Neutrophil (primary cell): ENCODE results near the gene HS3ST4.

ENCODE experiments used
- H3K27ac ChIP-seq: fragments of 200-600 bp; sonication (generic); 2 replicates; pipeline ENCODE4 v1.5.1; 2016; ENCODE audit warnings: mild to moderate bottlenecking, moderate library complexity
- H3K27me3 ChIP-seq: fragments of 200-600 bp; sonication (generic); 2 replicates; pipeline ENCODE4 v1.6.0; 2016; ENCODE audit warnings: mild to moderate bottlenecking
- H3K36me3 ChIP-seq: fragments of 200-600 bp; sonication (generic); 2 replicates; pipeline ENCODE4 v1.5.1; 2017
- H3K4me1 ChIP-seq, 2 experiments: fragments of 200-600 bp in 1 of 2; sonication (generic) in 1 of 2; 1 replicate in 1 of 2; 2 replicates in 1 of 2; pipeline versions ENCODE4 v1.5.1 to v1.6.1; 2013 to 2016; ENCODE audit warnings: low read depth in 1 of 2, low read length in 1 of 2, mild to moderate bottlenecking in 1 of 2, moderate library complexity in 1 of 2; ENCODE audit not compliant: control insufficient read depth in 1 of 2, insufficient read depth in 1 of 2
- H3K4me3 ChIP-seq, 2 experiments: fragments of 200-600 bp in 1 of 2; sonication (generic) in 1 of 2; 1 replicate in 1 of 2; 2 replicates in 1 of 2; pipeline ENCODE4 v1.5.1; 2013 to 2016; ENCODE audit warnings: low read depth in 1 of 2, low read length in 1 of 2, mild to moderate bottlenecking in 1 of 2, moderate library complexity in 1 of 2
- H3K9me3 ChIP-seq: fragments of 200-600 bp; sonication (generic); 2 replicates; pipeline ENCODE4 v1.5.1; 2016
- TF ChIP-seq, protein P1 (sequence below): fragments of 200-600 bp; sonication (generic); IDR thresholded peaks from 2 replicates; pipeline ENCODE4 v1.5.1; 2016; ENCODE audit warnings: antibody characterized with exemption

HS3ST4 gene

DNA sequence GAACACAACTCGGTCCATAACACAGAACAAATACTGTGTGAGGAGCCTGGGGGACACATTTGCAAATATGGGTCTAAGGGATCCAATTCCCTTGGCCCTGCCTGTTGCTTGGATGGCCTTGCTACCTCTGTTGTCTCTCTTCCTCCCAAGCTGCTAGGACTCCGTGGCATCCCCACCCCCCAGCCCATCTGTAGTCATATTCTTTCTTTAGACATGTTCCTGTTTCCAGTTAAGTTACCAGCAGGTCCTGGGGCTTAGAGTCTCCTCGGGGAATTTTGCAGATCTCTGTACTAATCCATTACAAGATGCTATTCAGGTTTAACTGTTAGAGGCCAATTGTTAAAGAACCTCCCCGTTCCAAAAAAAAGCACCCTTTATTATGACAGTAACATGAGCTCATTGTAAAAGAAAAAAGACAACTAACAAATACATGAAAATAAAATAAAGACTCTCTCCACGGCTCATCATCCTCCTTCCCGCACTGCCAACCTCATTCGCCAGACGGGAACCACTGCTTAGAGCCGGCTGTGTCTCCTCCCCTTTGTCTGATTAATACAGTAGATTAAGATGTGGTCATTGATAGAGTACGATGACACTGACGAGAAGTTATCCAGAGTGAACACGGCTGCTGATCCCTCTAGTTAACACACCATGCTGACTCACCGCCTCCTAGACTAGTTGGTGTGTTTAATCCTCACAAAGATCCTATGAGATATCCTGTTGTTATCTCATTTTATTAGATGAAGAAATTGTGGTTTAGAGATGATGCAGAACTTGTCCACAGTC lies 22.2 kb downstream of the HS3ST4 start:
- H3K27me3 ChIP-seq: peaks cover 17% of the 10 kb centered on the region
- no peaks in the 10 kb centered on the region for H3K36me3 ChIP-seq
- no peaks in the 10 kb centered on the region for H3K4me1 ChIP-seq
- no peak overlapping the region for H3K27ac ChIP-seq
- H3K4me3 ChIP-seq: no peak overlapping the region
- TF ChIP-seq, protein P1, sequence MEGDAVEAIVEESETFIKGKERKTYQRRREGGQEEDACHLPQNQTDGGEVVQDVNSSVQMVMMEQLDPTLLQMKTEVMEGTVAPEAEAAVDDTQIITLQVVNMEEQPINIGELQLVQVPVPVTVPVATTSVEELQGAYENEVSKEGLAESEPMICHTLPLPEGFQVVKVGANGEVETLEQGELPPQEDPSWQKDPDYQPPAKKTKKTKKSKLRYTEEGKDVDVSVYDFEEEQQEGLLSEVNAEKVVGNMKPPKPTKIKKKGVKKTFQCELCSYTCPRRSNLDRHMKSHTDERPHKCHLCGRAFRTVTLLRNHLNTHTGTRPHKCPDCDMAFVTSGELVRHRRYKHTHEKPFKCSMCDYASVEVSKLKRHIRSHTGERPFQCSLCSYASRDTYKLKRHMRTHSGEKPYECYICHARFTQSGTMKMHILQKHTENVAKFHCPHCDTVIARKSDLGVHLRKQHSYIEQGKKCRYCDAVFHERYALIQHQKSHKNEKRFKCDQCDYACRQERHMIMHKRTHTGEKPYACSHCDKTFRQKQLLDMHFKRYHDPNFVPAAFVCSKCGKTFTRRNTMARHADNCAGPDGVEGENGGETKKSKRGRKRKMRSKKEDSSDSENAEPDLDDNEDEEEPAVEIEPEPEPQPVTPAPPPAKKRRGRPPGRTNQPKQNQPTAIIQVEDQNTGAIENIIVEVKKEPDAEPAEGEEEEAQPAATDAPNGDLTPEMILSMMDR: no peak
- no peaks in the 10 kb centered on the region for H3K9me3 ChIP-seq

DNA sequence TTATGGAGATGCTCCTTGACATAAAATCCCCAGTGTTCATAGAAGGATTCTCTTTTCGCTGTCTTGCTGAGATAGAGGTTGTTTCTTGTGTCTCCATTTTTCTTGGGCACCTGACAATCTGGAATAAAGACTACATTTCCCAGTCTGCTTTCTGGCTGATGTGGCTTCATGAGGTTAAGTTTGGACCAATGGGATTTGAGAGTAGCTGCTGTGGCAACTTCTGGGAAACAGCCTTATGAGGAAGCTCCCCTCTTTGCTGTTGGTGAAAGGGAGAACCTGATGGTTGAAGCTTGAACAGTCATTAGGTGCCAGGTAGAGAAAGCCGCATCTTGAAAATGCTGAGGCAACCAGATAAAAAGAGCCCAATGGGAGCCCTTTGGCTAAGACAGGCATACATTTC lies 24.4 kb downstream of the HS3ST4 start:
- Histone ChIP-seq H3K36me3 (no peaks in the 10 kb centered on the region), H3K9me3 (no peaks in the 10 kb centered on the region), H3K27ac (no peak overlapping the region), H3K4me1 (no peaks in the 10 kb centered on the region), H3K27me3 (peaks cover 3% of the 10 kb centered on the region), H3K4me3 (no peak overlapping the region)
- TF ChIP-seq, protein P1: no peak

- H3K4me1 ChIP-seq: no peaks in the 10 kb centered on the region
- no peak overlapping the region for H3K27ac ChIP-seq
- H3K27me3 ChIP-seq: no peaks in the 10 kb centered on the region
- H3K36me3 ChIP-seq: no peaks in the 10 kb centered on the region
- TF ChIP-seq, protein P1: no peak
- no peak overlapping the region for H3K4me3 ChIP-seq
- no peaks in the 10 kb centered on the region for H3K9me3 ChIP-seq
These were observed 29.7 kb downstream of the HS3ST4 start for GRCh38 chr16:25721439-25721838.

DNA sequence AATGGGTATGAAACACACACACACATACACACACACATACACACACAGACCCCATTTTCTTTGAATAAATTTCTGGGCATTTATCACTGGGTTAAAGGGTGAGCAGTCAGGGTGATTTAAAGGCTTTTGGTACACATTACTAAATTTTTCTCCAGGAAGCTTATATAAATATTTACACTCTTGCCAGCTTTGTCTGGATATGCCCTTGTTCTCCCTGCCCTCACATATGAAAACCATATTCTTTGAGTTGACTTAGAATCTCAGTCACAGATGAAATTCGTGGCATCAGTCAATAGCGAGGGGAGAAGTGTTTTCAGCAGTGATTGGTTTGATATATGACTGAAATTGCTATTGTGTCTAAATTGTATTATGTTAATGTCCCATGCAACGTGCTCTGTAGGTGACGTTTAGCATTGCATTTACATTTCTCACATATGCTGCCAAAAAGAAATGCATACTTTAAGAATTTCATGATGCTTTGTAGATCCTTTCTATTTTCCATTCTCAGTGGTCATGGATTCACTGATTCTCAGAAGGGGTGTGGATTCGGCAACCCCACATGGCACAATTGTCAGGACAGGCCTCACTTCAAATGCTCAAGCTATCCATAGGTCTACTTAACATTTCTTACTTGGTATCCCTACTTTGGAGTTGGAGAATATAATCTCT lies 34.8 kb downstream of the HS3ST4 start:
- Histone ChIP-seq H3K27me3 (no peaks in the 10 kb centered on the region), H3K9me3 (no peaks in the 10 kb centered on the region), H3K4me1 (no peaks in the 10 kb centered on the region)

DNA sequence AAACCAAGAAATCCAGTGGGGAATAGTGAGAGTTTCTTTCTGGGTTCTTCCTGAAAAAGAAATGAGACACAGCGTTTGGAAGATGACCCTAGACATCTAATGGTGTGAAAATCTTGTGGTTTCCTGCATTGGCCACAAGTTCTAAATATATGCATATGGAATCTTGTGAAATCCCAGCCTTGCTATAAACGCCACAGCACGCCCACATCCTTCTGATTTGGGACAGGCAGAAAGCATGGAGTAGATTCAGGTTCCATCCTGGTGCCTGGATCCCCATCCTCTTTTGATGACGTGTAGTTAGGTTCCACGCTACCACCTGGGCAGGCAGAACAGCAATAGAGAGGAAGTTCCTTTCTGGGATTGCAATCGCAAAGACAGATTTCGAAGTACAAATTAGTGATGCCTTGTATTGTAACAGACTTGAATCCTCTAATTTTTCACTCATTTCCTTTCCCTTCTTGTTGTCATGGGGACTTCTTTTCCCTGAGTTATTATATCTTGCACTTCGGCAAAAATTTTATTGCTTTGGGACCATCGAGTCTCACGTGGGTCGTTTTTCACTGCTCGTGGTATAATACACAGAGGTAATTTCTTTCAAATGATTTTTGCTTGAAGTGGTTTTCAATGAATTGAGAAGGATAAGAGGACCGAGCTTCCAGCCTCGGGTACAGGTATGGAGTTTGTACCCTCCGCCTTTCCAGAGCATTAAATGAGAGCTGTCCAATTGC lies 37.6 kb downstream of the HS3ST4 start:
- Histone ChIP-seq H3K36me3 (no peaks in the 10 kb centered on the region), H3K9me3 (no peaks in the 10 kb centered on the region), H3K27ac (no peak overlapping the region), H3K4me3 (no peak overlapping the region), H3K4me1 (no peaks in the 10 kb centered on the region), H3K27me3 (no peaks in the 10 kb centered on the region)
- TF ChIP-seq, protein P1: no peak

More for the DNA sequence above, 34.8 kb downstream of the HS3ST4 start:
- Histone ChIP-seq H3K36me3 (no peaks in the 10 kb centered on the region), H3K27ac (no peak overlapping the region), H3K4me3 (no peak overlapping the region)
- TF ChIP-seq, protein P1: no peak
